GM12878 (cell line): Measurements from ENCODE around the gene GPC5. TPM values are rescaled to one million over a fixed set of nuclear protein-coding genes. Genes with fewer than 3 reads are reported as not detected.

Experiments
- ATAC-seq: fragments of 200-7000 bp; cut with Tn5 transposase; 3 replicates; pipeline ENCODE4 v1.9.1; 2020; ENCODE audit warnings: mild to moderate bottlenecking, moderate library complexity
- BruUV-seq: library from RNA; stranded (reverse); fragments of 400-500 nt; replicated peaks from 2 replicates; lab custom pipeline; 2021; lab: Mats Ljungman, UMichigan
- CTCF ChIA-PET: fragments of 300-600 bp; sonication (Branson Sonifier 250); formaldehyde crosslinking; extraction: SDS; loops from one replicate; lab custom pipeline; 2021; ENCODE audit warnings: inconsistent platforms; lab: Yijun Ruan, JAX
- POLR2A ChIA-PET: fragments of 350-600 bp; formaldehyde crosslinking; extraction: SDS; loops from one replicate; lab custom pipeline; 2021; ENCODE audit warnings: inconsistent platforms; lab: Charles Lee
- RAD21 ChIA-PET: fragments of 300-600 bp; sonication (Branson Sonifier 250); formaldehyde crosslinking; loops from one replicate; lab custom pipeline; 2023; ENCODE audit warnings: antibody characterized with exemption; ENCODE audit not compliant: unreplicated experiment; lab: Charles Lee
- SMC1A ChIA-PET: fragments of 300-600 bp; sonication (Branson Sonifier 250); formaldehyde crosslinking; loops from one replicate; lab custom pipeline; 2023; ENCODE audit not compliant: unreplicated experiment, uncharacterized antibody; lab: Charles Lee
- DNase-seq: peaks from one replicate; pipeline ENCODE4 v3.0.0-alpha.2; 2011; ENCODE audit warnings: low read depth, low spot score
- FAIRE-seq: peaks from 3 replicates; lab custom pipeline; 2011; peaks lifted over from hg19 to GRCh38; lab: Jason Lieb, UNC
- H2AFZ ChIP-seq: 2 replicates; pipeline ENCODE4 v1.6.0; 2011; ENCODE audit warnings: low read depth, low read length, control low read depth; ENCODE audit not compliant: control insufficient read depth
- H3K27ac ChIP-seq: 2 replicates; pipeline ENCODE4 v1.5.1; 2011; ENCODE audit warnings: control low read depth; ENCODE audit not compliant: control insufficient read depth, insufficient read depth
- H3K27me3 ChIP-seq, 2 experiments: replicated peaks in 1 of 2; 2 replicates each; pipeline versions ENCODE4 v1.6.0 to v1.6.1; 2011; ENCODE audit warnings: low read length in 1 of 2; ENCODE audit not compliant: control insufficient read depth in 2 of 2, insufficient read depth in 2 of 2
- H3K36me3 ChIP-seq, 2 experiments: 2 replicates each; pipeline ENCODE4 v1.5.1; 2011; ENCODE audit warnings: low read length in 1 of 2; ENCODE audit not compliant: control insufficient read depth in 2 of 2, insufficient read depth in 2 of 2
- H3K4me1 ChIP-seq: 2 replicates; pipeline ENCODE4 v1.6.1; 2011; ENCODE audit warnings: mild to moderate bottlenecking, low read length, moderate library complexity, mixed read lengths; ENCODE audit not compliant: control insufficient read depth, insufficient read depth
- H3K4me2 ChIP-seq: 2 replicates; pipeline ENCODE4 v1.6.0; 2011; ENCODE audit warnings: control low read depth; ENCODE audit not compliant: control insufficient read depth, insufficient read depth
- H3K4me3 ChIP-seq: fragments of 200-600 bp; sonication (generic); 2 replicates; pipeline ENCODE4 v1.5.1; 2016
- H3K79me2 ChIP-seq: 2 replicates; pipeline ENCODE4 v1.6.0; 2011; ENCODE audit warnings: low read length; ENCODE audit not compliant: control insufficient read depth, insufficient read depth
- H3K9ac ChIP-seq: 2 replicates; pipeline ENCODE4 v1.8.0; 2011; ENCODE audit warnings: low read length, control low read depth, mixed read lengths; ENCODE audit not compliant: control insufficient read depth, insufficient read depth
- H3K9me3 ChIP-seq: replicated peaks from 3 replicates; pipeline ENCODE4 v1.5.1; 2011; ENCODE audit warnings: mild to moderate bottlenecking, low read length; ENCODE audit not compliant: control insufficient read depth, insufficient read depth
- H4K20me1 ChIP-seq: 2 replicates; pipeline ENCODE4 v1.6.0; 2011; ENCODE audit not compliant: control insufficient read depth, insufficient read depth
- DPF2 ChIP-seq: fragments of 450-650 bp; IDR thresholded peaks from 2 replicates; pipeline ENCODE4 v1.6.1; 2017; ENCODE audit warnings: mild to moderate bottlenecking
- HSF1 ChIP-seq: fragments of 150-350 bp; IDR thresholded peaks from 2 replicates; pipeline ENCODE4 v1.6.1; 2014; ENCODE audit warnings: mild to moderate bottlenecking, low read depth, low read length
- MLLT1 ChIP-seq: fragments of 450-650 bp; IDR thresholded peaks from 2 replicates; pipeline ENCODE4 v1.6.1; 2016; ENCODE audit warnings: mild to moderate bottlenecking
- MXI1 ChIP-seq: fragments of 150-350 bp; IDR thresholded peaks from 2 replicates; pipeline ENCODE4 v1.6.1; 2011; ENCODE audit warnings: low read depth, mild to moderate bottlenecking, inconsistent platforms, low read length, improper control_type of control experiment
- POU2F2 ChIP-seq: IDR thresholded peaks from 3 replicates; pipeline ENCODE4 v1.6.1; 2011; ENCODE audit warnings: low read depth, mild to moderate bottlenecking, low read length, borderline replicate concordance
- WGBS: methylation state at CpG from one replicate; pipeline ENCODE4 v1.1.6; 2016; ENCODE audit warnings: low lambda C conversion rate; ENCODE audit not compliant: insufficient replicate concordance, insufficient coverage; ENCODE audit errors: missing lambda C conversion rate; 5-methylcytosine and 5-hydroxymethylcytosine counted together
- in situ Hi-C: fragments of 300-500 bp; cut with MboI; formaldehyde crosslinking; loops from 9 replicates; pipeline ENCODE4 v1.14.3; 2018; ENCODE audit warnings: mixed read lengths
- intact Hi-C: fragments of 100-400 bp; cut with micrococcal nuclease; formaldehyde crosslinking; loops from one replicate; pipeline ENCODE4 v1.14.2; 2022; ENCODE audit not compliant: unreplicated experiment
- polyA plus RNA-seq, 11 experiments: library from polyadenylated mRNA; depleted of rRNA in 4 of 11; unstranded in 6 of 11; stranded (reverse) in 5 of 11; fragments of >200 nt; fragmentation: Nextera tagmentation in 4 of 11; fragmentation: Illumina TruSeq in 1 of 11; extraction: Ambion mirVana in 4 of 11; extraction: Trizol in 1 of 11; gene quantifications; 1 replicate in 1 of 11; 2 replicates in 10 of 11; pipeline versions ENCODE4 v1.2.1 to v1.2.3, GENCODE V29; 2011 to 2016; ENCODE audit warnings: inconsistent platforms in 2 of 11, missing spikeins in 2 of 11, low read depth in 1 of 11
- total RNA-seq, 4 experiments: library from RNA; depleted of rRNA in 3 of 4; stranded (reverse); fragments of >200 nt in 3 of 4; fragmentation: Illumina TruSeq in 1 of 4; extraction: Trizol in 1 of 4; gene quantifications; 2 replicates each; pipeline versions ENCODE4 v1.2.1 to v1.2.3, GENCODE V29; 2013 to 2021
- TF ChIP-seq, protein P1 (sequence below): fragments of 450-650 bp; IDR thresholded peaks from 2 replicates; pipeline ENCODE4 v1.6.1; 2016; ENCODE audit warnings: mild to moderate bottlenecking, moderate library complexity, borderline replicate concordance
- TF ChIP-seq, protein P2 (sequence below): IDR thresholded peaks from 2 replicates; pipeline ENCODE4 v1.6.1; 2011; ENCODE audit warnings: mild to moderate bottlenecking, low read depth, low read length, moderate library complexity; ENCODE audit not compliant: insufficient replicate concordance

GPC5 gene
- total and polyA plus RNA-seq, 10 of the 15 experiments (the other 5 are each of a cell fraction or from before 2014, with no cell fraction given) = 0.05 to 0.87 (median 0.44) TPM; not detected in 1

- 0% methylated on average over 4 of the region's 4 CpGs for WGBS
- Histone ChIP-seq H3K4me1 (no peaks in the 10 kb centered on the region), H3K9me3 (no peaks in the 10 kb centered on the region), H2AFZ (no peak overlapping the region), H4K20me1 (no peaks in the 10 kb centered on the region), H3K27me3 (no peaks in the 10 kb centered on the region), H3K27ac (no peak overlapping the region), H3K4me2 (no peak overlapping the region), H3K79me2 (no peaks in the 10 kb centered on the region), H3K4me3 (no peak overlapping the region), H3K9ac (no peak overlapping the region), H3K36me3 (no peaks in the 10 kb centered on the region)
- SMC1A ChIA-PET = interaction anchor here (0.6 to 5.1 kb wide), 8 partner anchors 23 to 338 kb away, joined by 3 to 38 read pairs (median 3); no protein-coding TSS in a partner anchor
- RAD21 ChIA-PET = interaction anchor here (1.2 to 1.7 kb wide), 3 partner anchors 11 to 70 kb away, joined by 3 to 4 read pairs (median 3); no protein-coding TSS in a partner anchor
- ATAC-seq (no peak), DNase-seq (no peak), FAIRE-seq (peak; percentile 62)
- no peak for TF ChIP-seq HSF1
- TF ChIP-seq POU2F2 = no peak
- no peak for TF ChIP-seq DPF2
- TF ChIP-seq MXI1 = no peak
- intact Hi-C loops = loop anchor here (5.0 kb wide), 1 partner anchor 193 kb away; no protein-coding TSS in a partner anchor
- POLR2A ChIA-PET = interaction anchor here (1.0 kb wide), 1 partner anchor 10 kb away, joined by 3 read pairs; no protein-coding TSS in a partner anchor
- in situ Hi-C loops = no loop called here
- CTCF ChIA-PET = interaction anchor here (1.2 to 4.7 kb wide), 5 partner anchors 9 to 398 kb away, joined by 3 to 69 read pairs (median 4); no protein-coding TSS in a partner anchor
- BruUV-seq = no TSS peak
These were observed 14.6 kb upstream of the GPC5 start for GRCh38 chr13:91383836-91384235.

DNA sequence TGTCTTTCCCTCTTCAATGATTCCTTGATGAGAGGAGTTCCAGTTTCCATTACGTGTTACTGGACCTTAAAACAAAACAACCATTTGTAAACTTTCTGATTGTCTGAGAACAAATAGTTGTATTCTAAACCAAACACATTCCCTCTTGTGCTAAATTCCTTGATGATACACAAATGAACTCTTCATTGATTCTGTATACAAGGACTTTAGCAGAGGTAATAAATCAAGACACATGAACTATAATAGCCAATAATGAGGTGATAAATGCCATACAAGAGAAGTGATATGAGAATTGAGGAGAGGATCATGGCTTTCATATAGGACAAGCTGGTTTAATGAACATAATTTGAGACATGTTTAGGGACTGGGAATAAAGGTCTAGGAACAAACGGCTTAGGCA lies 13.5 kb upstream of the GPC5 start:
- CTCF ChIA-PET = interaction anchor here (1.2 to 2.0 kb wide), 2 partner anchors 11 to 21 kb away, joined by 5 to 6 read pairs; no protein-coding TSS in a partner anchor
- no peak for TF ChIP-seq MLLT1
- TF ChIP-seq, protein P1, sequence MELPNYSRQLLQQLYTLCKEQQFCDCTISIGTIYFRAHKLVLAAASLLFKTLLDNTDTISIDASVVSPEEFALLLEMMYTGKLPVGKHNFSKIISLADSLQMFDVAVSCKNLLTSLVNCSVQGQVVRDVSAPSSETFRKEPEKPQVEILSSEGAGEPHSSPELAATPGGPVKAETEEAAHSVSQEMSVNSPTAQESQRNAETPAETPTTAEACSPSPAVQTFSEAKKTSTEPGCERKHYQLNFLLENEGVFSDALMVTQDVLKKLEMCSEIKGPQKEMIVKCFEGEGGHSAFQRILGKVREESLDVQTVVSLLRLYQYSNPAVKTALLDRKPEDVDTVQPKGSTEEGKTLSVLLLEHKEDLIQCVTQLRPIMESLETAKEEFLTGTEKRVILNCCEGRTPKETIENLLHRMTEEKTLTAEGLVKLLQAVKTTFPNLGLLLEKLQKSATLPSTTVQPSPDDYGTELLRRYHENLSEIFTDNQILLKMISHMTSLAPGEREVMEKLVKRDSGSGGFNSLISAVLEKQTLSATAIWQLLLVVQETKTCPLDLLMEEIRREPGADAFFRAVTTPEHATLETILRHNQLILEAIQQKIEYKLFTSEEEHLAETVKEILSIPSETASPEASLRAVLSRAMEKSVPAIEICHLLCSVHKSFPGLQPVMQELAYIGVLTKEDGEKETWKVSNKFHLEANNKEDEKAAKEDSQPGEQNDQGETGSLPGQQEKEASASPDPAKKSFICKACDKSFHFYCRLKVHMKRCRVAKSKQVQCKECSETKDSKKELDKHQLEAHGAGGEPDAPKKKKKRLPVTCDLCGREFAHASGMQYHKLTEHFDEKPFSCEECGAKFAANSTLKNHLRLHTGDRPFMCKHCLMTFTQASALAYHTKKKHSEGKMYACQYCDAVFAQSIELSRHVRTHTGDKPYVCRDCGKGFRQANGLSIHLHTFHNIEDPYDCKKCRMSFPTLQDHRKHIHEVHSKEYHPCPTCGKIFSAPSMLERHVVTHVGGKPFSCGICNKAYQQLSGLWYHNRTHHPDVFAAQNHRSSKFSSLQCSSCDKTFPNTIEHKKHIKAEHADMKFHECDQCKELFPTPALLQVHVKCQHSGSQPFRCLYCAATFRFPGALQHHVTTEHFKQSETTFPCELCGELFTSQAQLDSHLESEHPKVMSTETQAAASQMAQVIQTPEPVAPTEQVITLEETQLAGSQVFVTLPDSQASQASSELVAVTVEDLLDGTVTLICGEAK = no peak
- TF ChIP-seq, protein P2, sequence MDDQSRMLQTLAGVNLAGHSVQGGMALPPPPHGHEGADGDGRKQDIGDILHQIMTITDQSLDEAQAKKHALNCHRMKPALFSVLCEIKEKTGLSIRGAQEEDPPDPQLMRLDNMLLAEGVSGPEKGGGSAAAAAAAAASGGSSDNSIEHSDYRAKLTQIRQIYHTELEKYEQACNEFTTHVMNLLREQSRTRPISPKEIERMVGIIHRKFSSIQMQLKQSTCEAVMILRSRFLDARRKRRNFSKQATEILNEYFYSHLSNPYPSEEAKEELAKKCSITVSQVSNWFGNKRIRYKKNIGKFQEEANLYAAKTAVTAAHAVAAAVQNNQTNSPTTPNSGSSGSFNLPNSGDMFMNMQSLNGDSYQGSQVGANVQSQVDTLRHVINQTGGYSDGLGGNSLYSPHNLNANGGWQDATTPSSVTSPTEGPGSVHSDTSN = no peak

More for the DNA sequence above, 13.5 kb upstream of the GPC5 start:
- no peaks in the 10 kb centered on the region for H3K79me2 ChIP-seq
- no peak overlapping the region for H3K27ac ChIP-seq
- ChIA-PET POLR2A (no interaction called here), SMC1A (no interaction called here), RAD21 (no interaction called here)
- no peak overlapping the region for H3K4me3 ChIP-seq
- ATAC-seq (no peak), FAIRE-seq (no peak), DNase-seq (no peak)
- no peaks in the 10 kb centered on the region for H3K4me1 ChIP-seq
- intact Hi-C loops (loop anchor here (5.0 kb wide), 1 partner anchor 192 kb away; no protein-coding TSS in a partner anchor), in situ Hi-C loops (no loop called here)
- WGBS = 70% methylated on average over 2 of the region's 2 CpGs
- H3K9me3 ChIP-seq = no peaks in the 10 kb centered on the region
- no TSS peak for BruUV-seq
- H3K4me2 ChIP-seq = no peak overlapping the region
- no peaks in the 10 kb centered on the region for H4K20me1 ChIP-seq
- H3K27me3 ChIP-seq = no peaks in the 10 kb centered on the region
- no peak overlapping the region for H2AFZ ChIP-seq
- H3K36me3 ChIP-seq = no peaks in the 10 kb centered on the region
- no peak overlapping the region for H3K9ac ChIP-seq
